Endothelial cell of umbilical vein (primary cell): Measurements from ENCODE around the gene KCNJ8. TPM values are rescaled to one million over a fixed set of nuclear protein-coding genes. Genes with fewer than 3 reads are reported as not detected.

Source experiments
- BruUV-seq: library from RNA; stranded (reverse); fragments of 400-500 nt; replicated peaks from 2 replicates; lab custom pipeline; 2021; lab: Mats Ljungman, UMichigan
- CTCF ChIA-PET: fragments of 300-600, 350-600 bp; sonication (Branson Sonifier 250); formaldehyde crosslinking; loops from one replicate; lab custom pipeline; 2021; ENCODE audit warnings: antibody characterized with exemption, inconsistent platforms; lab: Charles Lee
- POLR2A ChIA-PET: fragments of 300-600, 350-600 bp; sonication (Branson Sonifier 250); formaldehyde crosslinking; loops from one replicate; lab custom pipeline; 2021; ENCODE audit warnings: antibody characterized with exemption, inconsistent platforms; lab: Charles Lee
- DNase-seq: peaks from one replicate; pipeline ENCODE4 v3.0.0-alpha.2; 2011; ENCODE audit warnings: low read depth, low spot score
- FAIRE-seq: peaks from 2 replicates; lab custom pipeline; 2011; peaks lifted over from hg19 to GRCh38; lab: Jason Lieb, UNC
- H2AFZ ChIP-seq: 2 replicates; pipeline ENCODE4 v1.6.0; 2012; ENCODE audit warnings: low read depth, low read length, control low read depth, inconsistent platforms
- H3K27ac ChIP-seq: 2 replicates; pipeline ENCODE4 v1.5.1; 2011; ENCODE audit warnings: low read depth, mild to moderate bottlenecking, control low read depth, low read length, moderate library complexity; ENCODE audit not compliant: insufficient read depth
- H3K27me3 ChIP-seq, 2 experiments: 2 replicates each; pipeline versions ENCODE4 v1.6.0 to v1.6.1; 2011; ENCODE audit warnings: low read length in 2 of 2, mixed read lengths in 1 of 2; ENCODE audit not compliant: control insufficient read depth in 2 of 2, insufficient read depth in 2 of 2
- H3K36me3 ChIP-seq, 2 experiments: 2 replicates in 1 of 2; 3 replicates in 1 of 2; pipeline ENCODE4 v1.5.1; 2011; ENCODE audit warnings: low read length in 2 of 2, mild to moderate bottlenecking in 1 of 2, moderate library complexity in 1 of 2; ENCODE audit not compliant: control insufficient read depth in 2 of 2, insufficient read depth in 2 of 2; ENCODE audit errors: extremely low read depth in 1 of 2
- H3K4me1 ChIP-seq: 3 replicates; pipeline ENCODE4 v1.5.1; 2011; ENCODE audit warnings: mild to moderate bottlenecking, low read length; ENCODE audit not compliant: control insufficient read depth, insufficient read depth; ENCODE audit errors: extremely low read depth
- H3K4me2 ChIP-seq: 2 replicates; pipeline ENCODE4 v1.6.1; 2011; ENCODE audit warnings: low read length, control low read depth, mixed read lengths; ENCODE audit not compliant: insufficient read depth
- H3K4me3 ChIP-seq, 3 experiments: fragments of 200-600 bp in 1 of 3; sonication (generic), shearing (Covaris generic) in 1 of 3; replicated peaks in 1 of 3; 2 replicates each; pipeline ENCODE4 v1.5.1; 2011 to 2016; ENCODE audit warnings: control low read depth in 3 of 3, low read length in 3 of 3, mild to moderate bottlenecking in 2 of 3, inconsistent platforms in 1 of 3, low read depth in 1 of 3, moderate library complexity in 1 of 3; ENCODE audit not compliant: insufficient read depth in 1 of 3
- H3K79me2 ChIP-seq: 2 replicates; pipeline ENCODE4 v1.6.0; 2012; ENCODE audit warnings: low read length, inconsistent platforms; ENCODE audit not compliant: control insufficient read depth, insufficient read depth
- H3K9ac ChIP-seq: replicated peaks from 2 replicates; pipeline ENCODE3; 2011; ENCODE audit warnings: low read length, control low read depth; ENCODE audit not compliant: insufficient read depth; ENCODE audit errors: extremely low read depth
- H3K9me1 ChIP-seq: replicated peaks from 3 replicates; pipeline ENCODE4 v1.6.0; 2011; ENCODE audit warnings: mild to moderate bottlenecking, low read length; ENCODE audit not compliant: control insufficient read depth, insufficient read depth; ENCODE audit errors: extremely low read depth
- H3K9me3 ChIP-seq: replicated peaks from 2 replicates; pipeline ENCODE4 v1.5.1; 2012; ENCODE audit warnings: low read length, inconsistent platforms; ENCODE audit not compliant: control insufficient read depth, insufficient read depth
- H4K20me1 ChIP-seq: replicated peaks from 2 replicates; pipeline ENCODE3; 2011; ENCODE audit warnings: mild to moderate bottlenecking, low read length; ENCODE audit not compliant: control insufficient read depth, insufficient read depth; ENCODE audit errors: extremely low read depth
- CTCF ChIP-seq, 2 donors: IDR thresholded peaks; 1 replicate in 1 of 2; 2 replicates in 1 of 2; pipeline ENCODE4 v1.5.1; 2011; ENCODE audit warnings: low read length in 2 of 2, mild to moderate bottlenecking in 2 of 2, moderate library complexity in 2 of 2, control low read depth in 1 of 2, inconsistent platforms in 1 of 2, low read depth in 1 of 2; ENCODE audit not compliant: insufficient read depth in 1 of 2; ENCODE audit errors: extremely low read depth in 1 of 2
- EZH2 ChIP-seq: IDR thresholded peaks from 2 replicates; pipeline ENCODE4 v1.6.1; 2012; ENCODE audit warnings: borderline replicate concordance, low read depth, mild to moderate bottlenecking, moderate library complexity, low read length, inconsistent platforms; ENCODE audit not compliant: severe bottlenecking
- FOS ChIP-seq: IDR thresholded peaks from 2 replicates; pipeline ENCODE4 v1.6.1; 2011; ENCODE audit warnings: mild to moderate bottlenecking, low read length, moderate library complexity, borderline replicate concordance; ENCODE audit not compliant: insufficient read depth
- GATA2 ChIP-seq: IDR thresholded peaks from 2 replicates; pipeline ENCODE4 v1.7.0; 2011; ENCODE audit warnings: low read depth, mild to moderate bottlenecking, moderate library complexity, mixed read lengths, low read length; ENCODE audit not compliant: insufficient read length, insufficient read depth
- JUN ChIP-seq: IDR thresholded peaks from 2 replicates; pipeline ENCODE4 v1.6.1; 2011; ENCODE audit warnings: borderline replicate concordance, low read depth; ENCODE audit not compliant: insufficient read length, insufficient read depth
- MYC ChIP-seq: IDR thresholded peaks from one replicate; pipeline ENCODE4 v1.6.1; 2011; ENCODE audit warnings: mild to moderate bottlenecking, low read depth, low read length
- POLR2A ChIP-seq: IDR thresholded peaks from 2 replicates; pipeline ENCODE4 v1.6.1; 2012; ENCODE audit warnings: low read depth, mild to moderate bottlenecking, control low read depth, low read length
- POLR2AphosphoS5 ChIP-seq: IDR thresholded peaks from 2 replicates; pipeline ENCODE4 v1.6.1; 2012; ENCODE audit warnings: low read depth, mild to moderate bottlenecking, control low read depth, low read length, moderate library complexity; ENCODE audit not compliant: insufficient read depth
- dilution Hi-C: fragments of 300-500 bp; cut with MboI; formaldehyde crosslinking; loops from one replicate; pipeline ENCODE4 v1.15.0; 2019; ENCODE audit warnings: low sequenced_read_pairs; ENCODE audit not compliant: extremely low pct_ligation_motif_present
- intact Hi-C: fragments of 100-400 bp; cut with micrococcal nuclease; formaldehyde crosslinking; loops from one replicate; pipeline ENCODE4 v1.10.0; 2022
- polyA plus RNA-seq, 4 experiments: library from polyadenylated mRNA; depleted of rRNA in 3 of 4; stranded (reverse) in 3 of 4; unstranded in 1 of 4; fragments of >200 nt; gene quantifications; 2 replicates each; pipeline versions ENCODE4 v1.2.1 to v1.2.3, GENCODE V29; 2011 to 2012; ENCODE audit warnings: missing spikeins in 1 of 4
- total RNA-seq: library from RNA; stranded (reverse); gene quantifications from 2 replicates; pipeline ENCODE4 v1.2.3, GENCODE V29; 2021
- TF ChIP-seq, protein P1 (sequence below): IDR thresholded peaks from 2 replicates; pipeline ENCODE4 v1.6.1; 2011; ENCODE audit not compliant: insufficient read depth, insufficient read length

The KCNJ8 gene
- total and polyA plus RNA-seq, 2 donors (not counting 3 experiments of a cell fraction or from before 2014, with no cell fraction given) = not detected

GRCh38 chr12:21775133-21775820, 771 bp upstream of the KCNJ8 start:
- CTCF ChIA-PET = interaction anchor here (1.1 kb wide), 1 partner anchor 78 kb away, joined by 3 read pairs; no protein-coding TSS in a partner anchor
- POLR2A ChIA-PET = no interaction called here
- intact Hi-C loops (no loop called here), dilution Hi-C loops (no loop called here)
- H3K4me3 ChIP-seq = no peak overlapping the region
- no peaks in the 10 kb centered on the region for H3K79me2 ChIP-seq
- no peaks in the 10 kb centered on the region for H3K36me3 ChIP-seq
- FAIRE-seq = no peak
- no peaks in the 10 kb centered on the region for H3K9me1 ChIP-seq
- no peaks in the 10 kb centered on the region for H3K9me3 ChIP-seq
- no peak overlapping the region for H3K27ac ChIP-seq
- no peak for TF ChIP-seq EZH2
- no peak for TF ChIP-seq CTCF (IDR thresholded peaks at IDR 0.05; ENCODE audit: extremely low read depth in 1 of 2, insufficient read depth in 1 of 2, low read depth in 1 of 2, low read length in 2 of 2)
- no peak for TF ChIP-seq JUN
- TF ChIP-seq FOS = no peak
- no peak for TF ChIP-seq POLR2AphosphoS5
- no peak for TF ChIP-seq POLR2A
- TF ChIP-seq, protein P1, sequence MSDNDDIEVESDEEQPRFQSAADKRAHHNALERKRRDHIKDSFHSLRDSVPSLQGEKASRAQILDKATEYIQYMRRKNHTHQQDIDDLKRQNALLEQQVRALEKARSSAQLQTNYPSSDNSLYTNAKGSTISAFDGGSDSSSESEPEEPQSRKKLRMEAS = no peak
- no peak for TF ChIP-seq GATA2
- TF ChIP-seq MYC = no peak
- no peaks in the 10 kb centered on the region for H3K4me1 ChIP-seq
- DNase-seq = no peak
- no peak overlapping the region for H3K4me2 ChIP-seq
- no peak overlapping the region for H2AFZ ChIP-seq
- BruUV-seq = no TSS peak
- H3K27me3 ChIP-seq = peaks cover 28 to 36% of the 10 kb centered on the region in 2 experiments
- no peaks in the 10 kb centered on the region for H4K20me1 ChIP-seq
- H3K9ac ChIP-seq = no peak overlapping the region
